HCT116 (cell line): ENCODE results near the gene CAPN13. TPM values are rescaled to one million over a fixed set of nuclear protein-coding genes. Genes with fewer than 3 reads are reported as not detected.

Source experiments
- ATAC-seq: fragments of 200-7000 bp; cut with Tn5 transposase; 2 replicates; pipeline ENCODE4 v1.9.1; 2020; ENCODE audit warnings: mild to moderate bottlenecking, moderate library complexity
- BruUV-seq: library from RNA; stranded (reverse); fragments of 400-500 nt; replicated peaks from 2 replicates; lab custom pipeline; 2021; lab: Mats Ljungman, UMichigan
- CTCF ChIA-PET: fragments of 300-600 bp; sonication (Branson Sonifier 250); formaldehyde crosslinking; loops from one replicate; lab custom pipeline; 2021; ENCODE audit warnings: antibody characterized with exemption; lab: Charles Lee
- POLR2A ChIA-PET: fragments of 300-600, 350-600 bp; sonication (Branson Sonifier 250); formaldehyde crosslinking; loops from one replicate; lab custom pipeline; 2021; ENCODE audit warnings: antibody characterized with exemption; lab: Charles Lee
- RAD21 ChIA-PET, 2 experiments: fragments of 300-600 bp; sonication (Branson Sonifier 250); formaldehyde crosslinking; loops; one replicate each; lab custom pipeline; 2023; ENCODE audit warnings: low total read pairs in 2 of 2; ENCODE audit not compliant: uncharacterized antibody in 2 of 2, unreplicated experiment in 2 of 2, low non-redundant PET in 1 of 2; lab: Charles Lee
- DNase-seq: peaks from one replicate; pipeline ENCODE4 v3.0.0-alpha.2; 2010; ENCODE audit warnings: low read depth, low spot score
- H2AFZ ChIP-seq: fragments of 200-600 bp; shearing (Covaris generic), sonication (generic); 2 replicates; pipeline ENCODE4 v1.6.1; 2017; ENCODE audit warnings: low read depth, mixed run types, mixed read lengths, antibody characterized with exemption, low read length; ENCODE audit not compliant: poor library complexity, severe bottlenecking
- H3K27ac ChIP-seq: 2 replicates; pipeline ENCODE4 v1.5.1; 2012; ENCODE audit warnings: low read depth, low read length
- H3K27me3 ChIP-seq: fragments of 200-600 bp; sonication (generic); 2 replicates; pipeline ENCODE4 v1.6.1; 2016; ENCODE audit warnings: mixed run types, low read length, mixed read lengths; ENCODE audit not compliant: insufficient read depth
- H3K36me3 ChIP-seq, 2 experiments: fragments of 200-500 bp in 1 of 2; fragments of 200-600 bp in 1 of 2; sonication (Bioruptor generic) in 1 of 2; sonication (generic) in 1 of 2; 2 replicates each; pipeline versions ENCODE4 v1.5.1 to v1.6.1; 2014 to 2016; ENCODE audit warnings: low read length in 2 of 2, inconsistent platforms in 1 of 2, mixed read lengths in 1 of 2, mixed run types in 1 of 2; ENCODE audit not compliant: insufficient read depth in 2 of 2, control insufficient read depth in 1 of 2
- H3K4me1 ChIP-seq, 2 experiments: fragments of 200-600 bp in 1 of 2; sonication (generic) in 1 of 2; 2 replicates each; pipeline versions ENCODE4 v1.5.1 to v1.6.1; 2012 to 2017; ENCODE audit warnings: low read length in 2 of 2, inconsistent platforms in 1 of 2, mild to moderate bottlenecking in 1 of 2, mixed read lengths in 1 of 2, mixed run types in 1 of 2, moderate library complexity in 1 of 2; ENCODE audit not compliant: insufficient read depth in 2 of 2, control insufficient read depth in 1 of 2
- H3K4me2 ChIP-seq: fragments of 200-600 bp; sonication (generic); 2 replicates; pipeline ENCODE4 v1.6.1; 2017; ENCODE audit warnings: mixed run types, low read length, mixed read lengths
- H3K4me3 ChIP-seq, 2 experiments: fragments of 200-600 bp in 1 of 2; sonication (generic) in 1 of 2; replicated peaks in 1 of 2; 2 replicates each; pipeline ENCODE4 v1.5.1; 2011 to 2016; ENCODE audit warnings: low read length in 2 of 2, control low read depth in 1 of 2, low read depth in 1 of 2, mild to moderate bottlenecking in 1 of 2, mixed read lengths in 1 of 2, mixed run types in 1 of 2
- H3K79me2 ChIP-seq: fragments of 200-600 bp; sonication (generic); 2 replicates; pipeline ENCODE4 v1.6.1; 2017; ENCODE audit warnings: mild to moderate bottlenecking, mixed run types, low read length, moderate library complexity, mixed read lengths; ENCODE audit not compliant: insufficient read depth
- H3K9ac ChIP-seq: fragments of 200-600 bp; sonication (generic); 2 replicates; pipeline ENCODE4 v1.6.1; 2016; ENCODE audit warnings: low read length, mixed read lengths
- H3K9me2 ChIP-seq: fragments of 200-600 bp; sonication (generic), shearing (Covaris generic); 2 replicates; pipeline ENCODE4 v1.6.1; 2017; ENCODE audit warnings: mixed run types, mild to moderate bottlenecking, moderate library complexity; ENCODE audit not compliant: insufficient read depth
- H3K9me3 ChIP-seq, 2 experiments: fragments of 200-500 bp in 1 of 2; fragments of 200-600 bp in 1 of 2; sonication (Bioruptor generic) in 1 of 2; sonication (generic) in 1 of 2; 2 replicates each; pipeline ENCODE4 v1.6.1; 2014 to 2017; ENCODE audit warnings: low read length in 2 of 2, mixed read lengths in 2 of 2, inconsistent platforms in 1 of 2, low read depth in 1 of 2, mild to moderate bottlenecking in 1 of 2, mixed run types in 1 of 2, moderate library complexity in 1 of 2; ENCODE audit not compliant: control insufficient read depth in 1 of 2, insufficient read depth in 1 of 2
- H4K20me1 ChIP-seq: fragments of 200-600 bp; sonication (generic), shearing (Covaris generic); 2 replicates; pipeline ENCODE4 v1.6.1; 2017; ENCODE audit warnings: mixed run types, mild to moderate bottlenecking, moderate library complexity; ENCODE audit not compliant: insufficient read depth
- CBX3 ChIP-seq: IDR thresholded peaks from 2 replicates; pipeline ENCODE4 v1.6.1; 2012; ENCODE audit warnings: low read depth
- CEBPB ChIP-seq: IDR thresholded peaks from 2 replicates; pipeline ENCODE4 v1.6.1; 2012; ENCODE audit warnings: low read depth
- EGR1 ChIP-seq: IDR thresholded peaks from 2 replicates; pipeline ENCODE4 v1.6.1; 2012; ENCODE audit warnings: low read depth
- EZH2 ChIP-seq: fragments of 200-600 bp; sonication (generic); IDR thresholded peaks from 2 replicates; pipeline ENCODE4 v1.6.1; 2017; ENCODE audit warnings: antibody characterized with exemption, mixed run types
- EZH2phosphoT487 ChIP-seq: fragments of 200-600 bp; IDR thresholded peaks from 2 replicates; pipeline ENCODE4 v1.6.1; 2018; ENCODE audit warnings: antibody characterized with exemption, borderline replicate concordance
- FOSL1 ChIP-seq: IDR thresholded peaks from 2 replicates; pipeline ENCODE4 v1.6.1; 2012; ENCODE audit warnings: low read depth
- JUND ChIP-seq: IDR thresholded peaks from 2 replicates; pipeline ENCODE4 v1.6.1; 2012
- MAX ChIP-seq: IDR thresholded peaks from 2 replicates; pipeline ENCODE4 v1.6.1; 2012
- POLR2AphosphoS5 ChIP-seq: IDR thresholded peaks from 2 replicates; pipeline ENCODE4 v1.6.1; 2011; ENCODE audit warnings: mild to moderate bottlenecking, low read depth, low read length, moderate library complexity
- RAD21 ChIP-seq: IDR thresholded peaks from 2 replicates; pipeline ENCODE4 v1.6.1; 2012; ENCODE audit warnings: low read depth, mild to moderate bottlenecking
- SIN3A ChIP-seq: IDR thresholded peaks from 2 replicates; pipeline ENCODE4 v1.6.1; 2012; ENCODE audit warnings: low read depth
- SP1 ChIP-seq: IDR thresholded peaks from 2 replicates; pipeline ENCODE4 v1.6.1; 2012; ENCODE audit warnings: low read depth
- SRF ChIP-seq: IDR thresholded peaks from 2 replicates; pipeline ENCODE4 v1.6.1; 2012; ENCODE audit warnings: low read depth
- ZBTB33 ChIP-seq: IDR thresholded peaks from 2 replicates; pipeline ENCODE4 v1.6.1; 2011; ENCODE audit warnings: mild to moderate bottlenecking, low read length, moderate library complexity; ENCODE audit not compliant: insufficient replicate concordance; ENCODE audit errors: extremely low read depth
- intact Hi-C: fragments of 100-400 bp; cut with micrococcal nuclease; formaldehyde crosslinking; loops from 2 replicates; pipeline ENCODE4 v1.10.0; 2022
- total RNA-seq: library from RNA; stranded (reverse); gene quantifications from one replicate; pipeline ENCODE4 v1.2.1, GENCODE V29; 2021; ENCODE audit not compliant: unreplicated experiment

The CAPN13 gene
- total RNA-seq, 1 experiment from 2014 or later: 0.25 TPM

DNA sequence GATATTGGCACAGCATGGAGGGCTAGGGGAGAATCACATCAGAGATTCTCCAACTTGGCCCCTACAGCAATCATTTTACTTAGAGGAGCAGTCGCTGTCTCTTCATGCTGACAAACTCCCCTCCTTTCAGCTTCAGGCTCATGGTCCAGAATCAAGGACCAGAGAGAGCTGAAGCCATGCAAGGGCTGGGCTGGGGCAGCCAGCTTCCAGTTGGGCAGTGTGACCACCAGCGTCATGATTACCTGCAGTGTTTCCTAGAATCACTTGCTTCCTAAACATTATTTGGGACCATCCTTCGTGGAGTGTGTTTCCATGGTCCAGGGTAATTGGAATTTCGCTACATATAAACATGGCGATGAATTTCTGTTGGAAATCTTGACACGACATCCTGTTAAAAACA lies 54.4 kb downstream of the CAPN13 start:
- H4K20me1 ChIP-seq: no peaks in the 10 kb centered on the region
- H2AFZ ChIP-seq: no peak overlapping the region
- H3K4me2 ChIP-seq: no peak overlapping the region
- H3K9me3 ChIP-seq: no peaks in the 10 kb centered on the region
- no peak overlapping the region for H3K27ac ChIP-seq
- no peak overlapping the region for H3K4me3 ChIP-seq
- BruUV-seq: no TSS peak
- ATAC-seq: no peak
- TF ChIP-seq EGR1: no peak
- TF ChIP-seq FOSL1: no peak
- TF ChIP-seq SP1: no peak
- H3K9ac ChIP-seq: no peak overlapping the region
- no peak for DNase-seq
- H3K36me3 ChIP-seq: no peaks in the 10 kb centered on the region
- H3K27me3 ChIP-seq: peaks cover 76% of the 10 kb centered on the region
- H3K9me2 ChIP-seq: no peaks in the 10 kb centered on the region
- intact Hi-C loops: no loop called here
- no peaks in the 10 kb centered on the region for H3K79me2 ChIP-seq
- RAD21 ChIA-PET: no interaction called here
- CTCF ChIA-PET: no interaction called here
- POLR2A ChIA-PET: no interaction called here
- peaks cover 0 to 10% of the 10 kb centered on the region in 2 experiments; a peak in 2 of 4 replicates for H3K4me1 ChIP-seq

DNA sequence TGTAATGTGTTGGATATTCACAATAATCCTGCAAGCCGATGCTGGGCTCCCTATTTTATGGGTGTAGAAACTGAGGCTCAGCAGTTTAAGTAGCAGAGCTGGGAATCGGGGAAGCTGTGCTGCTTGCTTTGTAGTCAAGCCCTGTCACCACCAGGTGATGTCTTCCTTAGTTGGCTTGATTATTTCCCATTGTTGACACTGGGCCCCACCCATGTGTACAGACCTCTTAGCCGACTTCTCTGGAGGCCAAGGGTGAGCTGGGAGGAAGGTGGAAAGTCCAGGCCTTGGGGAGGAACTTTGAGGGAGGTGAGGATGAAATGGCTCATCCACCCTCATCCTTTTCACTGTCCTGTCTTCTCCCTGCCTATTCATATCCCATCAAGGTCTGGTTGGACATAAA lies 60.0 kb downstream of the CAPN13 start:
- no peak overlapping the region for H2AFZ ChIP-seq
- peaks cover 47% of the 10 kb centered on the region for H3K27me3 ChIP-seq
- DNase-seq (no peak), ATAC-seq (no peak)
- no peak overlapping the region for H3K4me2 ChIP-seq
- POLR2A ChIA-PET: no interaction called here
- intact Hi-C loops: no loop called here
- CTCF ChIA-PET: no interaction called here
- TF ChIP-seq FOSL1 (no peak), ZBTB33 (no peak), SIN3A (no peak), CBX3 (no peak), SP1 (no peak), EZH2phosphoT487 (no peak), EZH2 (no peak), POLR2AphosphoS5 (no peak), CEBPB (no peak), RAD21 (no peak), JUND (no peak), SRF (no peak), EGR1 (no peak), MAX (no peak)
- H3K79me2 ChIP-seq: no peaks in the 10 kb centered on the region
- H3K4me1 ChIP-seq: no peaks in the 10 kb centered on the region
- H3K27ac ChIP-seq: no peak overlapping the region
- no TSS peak for BruUV-seq
- no peak overlapping the region for H3K9ac ChIP-seq
- H3K9me3 ChIP-seq: no peaks in the 10 kb centered on the region
- H3K36me3 ChIP-seq: no peaks in the 10 kb centered on the region
- no peaks in the 10 kb centered on the region for H3K9me2 ChIP-seq
- H3K4me3 ChIP-seq: no peak overlapping the region
- RAD21 ChIA-PET: no interaction called here
- no peaks in the 10 kb centered on the region for H4K20me1 ChIP-seq
